ENCODE results near the gene CCDC30.
"Not testable (repeated sequence)": the region's sequence is repeated elsewhere in the genome, so short reads cannot be mapped to it uniquely, and the experiment has no call there.

CCDC30 gene

DNA sequence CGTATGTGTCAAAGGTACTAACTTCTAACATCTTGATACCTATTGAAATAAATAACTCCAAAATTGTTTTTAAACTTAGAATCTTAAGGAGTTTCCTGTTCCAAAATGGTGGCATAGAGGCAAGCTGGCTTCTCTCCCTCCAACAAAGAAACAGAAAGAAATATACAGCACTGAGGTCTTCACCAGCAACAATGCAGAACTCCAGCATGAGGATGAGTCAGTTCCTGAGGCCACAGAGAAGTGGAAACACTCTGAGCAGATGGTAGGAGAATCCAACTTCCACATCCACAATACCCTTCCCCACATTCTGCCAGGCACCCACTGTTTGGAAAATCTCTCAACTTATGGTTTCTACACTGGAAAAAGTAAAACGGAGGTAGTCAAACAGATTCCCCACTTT, 183.0 kb downstream of the CCDC30 start:
- no peak for DNase-seq (ENCODE audit: low read depth in 2 of 2, low spot score in 1 of 2)

DNA sequence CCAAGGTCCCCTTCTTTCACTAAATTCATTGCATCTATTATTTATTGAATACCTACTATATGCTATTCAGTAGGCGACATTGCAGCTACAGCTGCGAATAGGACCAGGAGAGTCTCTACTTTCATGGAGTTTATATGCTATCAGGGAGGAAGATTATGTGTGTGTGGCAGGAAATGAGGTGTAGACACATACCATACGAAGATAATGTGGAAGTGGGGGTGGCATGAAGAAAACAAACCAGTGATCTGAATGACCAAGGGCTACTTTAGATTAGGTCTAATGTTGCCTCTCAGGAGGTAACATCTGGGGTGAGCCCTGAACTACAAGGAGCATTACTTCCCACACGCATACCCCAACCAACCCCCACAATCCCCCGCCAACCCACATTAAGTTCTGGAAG, 194.1 kb downstream of the CCDC30 start:
- no peak for DNase-seq (ENCODE audit: low read depth in 2 of 2, low spot score in 1 of 2)

DNA sequence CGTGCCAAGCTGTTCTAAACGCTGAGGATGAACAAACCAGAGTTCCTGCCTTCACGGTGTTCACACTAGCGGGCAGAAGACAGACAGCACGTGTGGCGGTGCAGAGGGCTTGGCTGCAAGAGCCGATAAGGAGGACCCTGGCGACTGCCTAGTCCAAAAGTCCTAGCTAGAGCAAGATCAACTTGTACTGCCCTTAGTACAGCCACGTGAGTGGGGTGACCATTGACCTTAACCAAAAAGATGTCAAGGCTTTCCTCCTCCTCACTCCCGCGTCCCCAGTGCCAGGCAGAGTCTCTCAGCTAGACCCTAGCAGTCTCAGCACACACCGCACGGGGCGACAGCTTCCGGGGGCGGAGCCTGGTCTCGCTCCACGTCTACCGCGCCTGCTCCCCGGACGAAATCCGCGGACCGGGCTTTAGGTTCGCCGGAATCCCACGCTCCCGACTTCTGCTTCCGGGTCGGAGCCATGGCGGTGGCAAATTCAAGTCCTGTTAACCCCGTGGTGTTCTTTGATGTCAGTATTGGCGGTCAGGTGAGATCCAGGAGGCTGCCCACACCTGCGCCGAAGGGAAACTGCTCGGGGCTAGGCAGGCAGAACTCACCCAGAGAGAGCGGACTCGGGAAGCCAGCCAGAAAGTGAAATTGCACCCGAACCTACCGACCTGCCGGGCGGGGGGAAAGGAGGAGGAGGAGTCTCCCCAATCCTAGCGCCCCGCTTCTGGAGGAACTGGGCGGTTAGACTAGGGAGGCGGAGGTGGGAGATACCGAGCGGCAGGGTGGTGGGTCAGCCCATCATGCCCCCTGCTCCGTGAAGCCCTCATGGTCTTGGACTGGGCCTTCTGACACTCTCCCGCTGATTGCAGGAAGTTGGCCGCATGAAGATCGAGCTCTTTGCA, 195.1 kb downstream of the CCDC30 start, which contains the start of gene PPIH:
PPIH (plus strand) TSS at position 443 of the 896 bp plus-strand sequence; CDS start at position 467, 24 bp downstream.
- DNase-seq (ENCODE audit: low read depth in 2 of 2, low spot score in 1 of 2): peak; percentile 84 to 92

DNA sequence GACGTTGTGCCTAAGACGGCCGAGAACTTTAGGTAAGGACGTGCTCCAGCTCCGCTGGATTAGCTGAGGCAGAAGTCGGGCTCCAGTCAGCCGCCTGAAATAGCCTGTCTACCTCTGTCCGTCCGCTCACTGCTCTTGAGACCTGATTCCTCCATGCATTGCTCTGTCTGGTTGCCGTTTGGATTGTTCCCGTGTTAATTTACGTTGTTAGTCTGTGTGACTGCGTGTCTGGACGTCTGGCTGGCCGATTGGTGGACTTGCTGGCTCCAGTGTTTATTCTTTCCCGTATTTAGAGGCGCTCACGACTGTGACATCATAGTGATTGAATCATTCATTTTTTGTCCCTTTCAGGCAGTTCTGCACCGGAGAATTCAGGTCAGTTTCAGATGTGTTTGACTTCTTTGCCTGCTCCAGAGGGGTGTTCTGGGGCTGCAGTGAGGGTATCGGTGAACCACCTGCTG, 195.8 kb downstream of the CCDC30 start:
- no peak for DNase-seq (ENCODE audit: low read depth in 2 of 2, low spot score in 1 of 2)

DNA sequence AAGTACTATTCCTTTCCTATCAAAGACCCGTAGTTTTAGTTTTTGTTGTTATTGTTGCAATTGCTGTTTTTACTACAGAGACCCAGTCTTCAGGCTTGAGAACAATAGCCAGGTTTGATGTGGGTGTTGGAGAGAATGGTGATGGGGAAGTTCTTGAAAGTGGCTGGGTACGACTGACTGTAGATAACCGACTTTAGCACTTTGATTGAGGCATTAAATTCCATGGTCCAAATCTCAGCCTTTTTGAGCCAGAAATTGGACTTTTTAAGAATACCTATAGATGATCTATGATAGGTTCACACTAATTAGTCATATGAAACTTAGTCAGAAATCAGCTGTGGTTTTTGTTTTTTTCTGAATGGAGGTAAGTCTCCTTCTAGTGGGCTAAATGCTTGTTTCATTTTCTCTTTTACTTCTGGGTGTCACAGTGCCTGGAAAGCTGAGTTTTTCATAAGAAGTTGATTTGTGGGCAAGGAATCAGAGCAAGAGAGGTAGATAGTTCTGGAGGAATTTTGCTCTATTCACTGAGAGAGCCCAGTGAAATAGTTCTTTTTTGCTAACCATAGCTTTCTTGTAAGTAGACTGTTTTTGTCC, 197.9 kb downstream of the CCDC30 start:
- no peak for DNase-seq (ENCODE audit: low read depth in 2 of 2, low spot score in 1 of 2)

DNA sequence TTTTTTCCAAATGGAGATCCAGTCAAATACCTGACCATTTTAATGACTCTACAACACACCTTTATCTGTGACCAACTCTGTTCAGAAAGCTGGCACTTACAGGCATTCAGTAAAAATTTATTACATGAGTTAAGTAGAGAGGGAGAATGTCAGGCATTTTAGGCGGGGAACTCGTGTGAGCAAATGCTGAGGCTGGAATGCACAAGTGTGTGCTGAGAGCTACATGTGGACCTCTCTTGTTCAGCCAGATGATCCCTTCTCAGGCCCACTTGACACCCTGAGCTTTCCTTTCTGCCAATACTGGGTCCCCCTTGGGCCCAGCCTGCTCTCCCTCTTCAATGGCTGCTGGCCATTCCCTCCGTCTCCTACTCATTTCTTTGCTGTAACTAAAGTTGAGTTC, 206.8 kb downstream of the CCDC30 start:
- DNase-seq (ENCODE audit: low read depth in 2 of 2, low spot score in 1 of 2): no peak

DNA sequence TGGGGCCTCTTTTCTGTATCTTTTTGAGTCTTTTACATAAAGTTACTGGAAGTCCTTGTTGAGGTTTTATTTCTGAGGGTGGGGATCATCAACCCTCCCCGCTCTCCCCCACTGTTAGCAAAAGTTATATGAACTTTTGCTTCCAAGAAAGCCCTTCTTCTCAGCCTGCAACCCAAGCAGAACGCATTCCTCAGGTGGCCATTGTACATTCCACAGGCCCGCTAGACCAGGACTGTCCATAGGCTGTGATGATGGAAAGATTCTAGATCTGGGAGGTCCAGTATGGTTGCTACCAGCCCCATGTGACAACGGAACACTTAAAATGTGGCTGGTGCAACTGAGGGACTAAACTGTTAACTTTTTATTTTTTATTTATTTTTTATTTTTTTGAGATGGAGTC, 207.3 kb downstream of the CCDC30 start:
- no peak for DNase-seq (ENCODE audit: low read depth in 2 of 2, low spot score in 1 of 2)

DNA sequence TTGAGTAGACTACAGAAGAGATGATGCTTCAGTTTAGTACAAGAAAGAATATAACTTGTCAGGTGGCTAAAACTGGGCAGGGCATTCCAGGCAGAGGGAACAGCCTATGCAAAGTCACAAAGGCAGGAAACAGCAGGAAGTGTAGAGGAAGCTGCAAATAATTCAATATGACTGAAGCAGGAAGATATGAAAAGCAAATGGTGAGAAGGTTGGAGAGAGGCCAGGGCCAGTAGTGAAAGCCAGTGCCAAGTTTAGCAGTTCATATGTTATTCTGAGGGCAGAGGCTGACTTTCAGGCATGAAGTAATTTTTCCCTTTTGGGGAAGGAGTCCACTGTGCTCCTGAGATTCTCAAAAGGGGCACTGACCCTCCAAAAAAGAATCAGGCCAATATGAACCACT, 211.1 kb downstream of the CCDC30 start:
- DNase-seq (ENCODE audit: low read depth in 2 of 2, low spot score in 1 of 2): no peak

DNA sequence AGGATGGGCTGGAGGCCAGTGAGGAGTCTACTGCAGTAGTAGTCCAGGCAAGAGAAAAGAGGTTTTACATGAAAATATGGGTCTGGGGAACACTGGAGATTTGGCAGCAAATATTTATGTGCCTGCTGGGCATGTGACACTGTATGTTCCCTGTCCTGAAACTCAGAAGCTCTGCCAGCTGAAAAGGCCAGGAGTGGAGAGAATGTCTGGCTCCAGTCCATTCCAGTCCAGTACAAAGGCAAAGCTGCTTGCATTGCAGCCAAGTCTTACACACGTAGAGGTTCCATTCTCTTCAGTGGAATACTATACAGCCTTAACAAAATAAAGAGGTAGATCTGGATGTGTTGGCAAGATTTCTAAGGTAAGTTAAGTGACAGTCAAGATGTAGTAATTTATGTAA, 211.6 kb downstream of the CCDC30 start:
- no peak for DNase-seq (ENCODE audit: low read depth in 2 of 2, low spot score in 1 of 2)

DNA sequence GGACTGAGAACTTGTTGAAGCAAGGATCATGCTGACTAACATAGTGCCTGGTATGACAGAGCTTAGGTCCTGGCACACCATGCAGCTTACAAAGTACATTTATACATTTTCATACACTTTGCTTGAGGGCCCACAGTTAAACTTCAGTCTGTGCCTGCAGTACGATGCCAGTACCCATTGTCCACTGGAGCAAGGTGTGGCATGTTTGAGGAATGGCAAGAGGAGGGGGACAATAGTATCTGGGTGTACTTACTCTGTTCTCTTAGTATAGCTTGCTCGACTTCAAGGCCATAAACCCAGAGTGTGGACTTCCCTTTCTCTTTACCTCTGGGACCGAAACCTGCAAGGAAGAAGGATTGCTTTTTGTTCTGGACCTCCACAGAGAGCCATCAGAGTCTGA, 212.4 kb downstream of the CCDC30 start:
- DNase-seq (ENCODE audit: low read depth in 2 of 2, low spot score in 1 of 2): no peak

DNA sequence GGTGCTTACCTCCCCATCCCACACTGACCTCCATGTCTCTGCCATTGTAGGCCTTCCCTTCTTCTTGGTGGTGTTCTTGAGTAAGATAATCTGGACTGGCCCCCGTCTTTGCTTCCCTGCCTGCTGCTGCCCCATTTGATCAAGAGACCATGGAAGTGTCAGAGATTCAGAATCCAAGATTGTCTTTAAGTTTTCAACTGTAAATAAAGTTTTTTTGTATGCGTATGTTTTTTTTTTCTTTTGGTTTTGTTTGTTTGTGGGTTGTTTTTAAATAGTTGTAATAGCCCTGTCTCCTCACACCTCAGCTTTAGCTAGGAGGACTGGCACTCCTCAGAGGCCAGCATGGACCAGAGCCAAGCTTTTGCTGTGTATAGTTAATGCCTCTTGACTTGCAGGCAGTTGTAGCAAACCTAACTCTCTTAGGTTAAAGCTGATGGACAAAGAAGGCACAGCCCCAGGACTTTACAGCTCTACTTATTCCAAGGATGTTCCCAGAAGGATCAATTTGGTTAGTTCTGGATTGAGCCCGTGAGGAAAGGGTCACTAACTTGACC, 213.5 kb downstream of the CCDC30 start:
- DNase-seq (ENCODE audit: low read depth in 2 of 2, low spot score in 1 of 2): no peak

DNA sequence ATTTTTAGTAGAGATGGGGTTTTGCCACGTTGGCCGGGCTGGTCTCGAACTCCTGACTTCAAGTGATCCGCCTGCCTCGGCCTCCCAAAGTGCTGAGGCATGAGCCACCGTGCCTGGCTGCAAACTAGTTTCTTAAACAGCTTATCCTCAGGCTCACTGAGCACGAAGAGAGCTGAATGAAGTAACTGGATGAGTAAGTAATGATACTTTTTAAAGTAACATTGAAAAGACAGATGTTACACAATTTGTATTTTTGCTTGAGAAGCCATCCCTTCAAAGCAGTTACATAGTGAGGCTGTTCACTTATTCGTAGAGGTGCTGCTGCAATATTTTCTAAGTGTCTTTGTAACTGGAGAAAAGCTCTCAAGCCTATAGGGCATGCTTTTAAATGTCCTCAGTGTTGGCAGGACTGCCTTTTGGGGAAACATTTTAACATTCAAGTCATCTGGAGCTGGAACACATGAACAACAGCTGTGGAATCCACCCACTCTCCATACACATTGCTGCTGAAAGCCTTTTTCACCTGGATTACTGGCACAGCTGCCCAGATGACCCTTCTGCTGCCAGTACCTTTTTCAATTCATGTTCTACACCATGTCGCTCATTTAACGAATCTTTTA, 216.4 kb downstream of the CCDC30 start:
- no peak for DNase-seq (ENCODE audit: low read depth in 2 of 2, low spot score in 1 of 2)

DNA sequence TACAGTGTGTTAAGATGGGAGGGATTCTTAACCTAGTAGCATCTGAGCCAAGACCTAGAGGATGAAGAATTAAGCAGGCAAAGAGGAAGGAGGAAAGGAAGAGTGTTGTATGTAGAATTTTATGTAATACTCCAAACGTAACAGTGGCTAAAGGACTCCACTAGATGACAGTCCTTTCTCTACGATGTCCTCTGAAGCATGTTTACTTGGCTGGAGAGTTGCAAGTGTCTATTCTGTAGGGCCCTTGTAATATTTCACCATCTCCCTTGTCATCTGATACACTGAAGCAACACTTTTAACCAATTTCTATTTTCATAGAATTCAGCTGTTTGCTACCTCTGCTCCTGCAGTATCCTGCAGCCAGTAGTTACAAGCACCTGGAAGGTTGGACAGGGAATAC, 217.0 kb downstream of the CCDC30 start:
- DNase-seq (ENCODE audit: low read depth in 2 of 2, low spot score in 1 of 2): no peak

DNA sequence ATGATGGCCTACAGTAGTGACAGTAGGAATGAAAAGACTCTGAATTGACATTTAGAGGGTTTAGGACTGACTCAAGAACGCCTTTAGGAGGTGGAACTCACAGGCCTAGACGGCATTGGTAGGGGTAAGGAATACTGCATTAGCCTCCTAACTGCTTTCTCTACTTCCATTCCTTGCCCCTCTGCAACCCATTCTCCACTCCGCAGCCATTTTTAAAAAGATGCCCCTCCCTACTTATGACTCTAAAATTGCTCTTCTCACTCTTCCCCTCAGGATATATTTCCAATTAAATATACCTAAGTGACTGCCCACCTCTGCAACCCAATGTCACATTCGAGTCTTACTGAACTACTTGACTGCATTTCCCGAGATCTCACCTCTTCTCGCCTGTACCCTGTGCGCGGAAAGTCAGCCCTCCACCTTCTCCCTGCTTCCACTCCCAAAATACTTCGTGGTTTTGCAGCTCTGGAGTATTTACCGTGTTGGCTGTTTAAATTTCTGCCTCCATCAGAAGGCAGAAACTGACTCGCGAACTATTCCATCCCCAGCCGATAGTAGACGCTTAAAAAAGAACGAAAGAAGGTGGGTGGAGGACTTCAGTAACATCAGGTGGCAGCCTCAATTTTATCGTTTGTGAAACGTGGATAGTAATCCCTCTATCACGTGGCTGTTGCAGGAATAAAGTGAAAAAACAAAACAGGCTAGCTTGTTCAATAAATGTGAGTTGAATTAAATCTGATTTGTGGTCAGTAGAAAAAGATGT, 218.0 kb downstream of the CCDC30 start:
- DNase-seq (ENCODE audit: low read depth in 2 of 2, low spot score in 1 of 2): no peak

DNA sequence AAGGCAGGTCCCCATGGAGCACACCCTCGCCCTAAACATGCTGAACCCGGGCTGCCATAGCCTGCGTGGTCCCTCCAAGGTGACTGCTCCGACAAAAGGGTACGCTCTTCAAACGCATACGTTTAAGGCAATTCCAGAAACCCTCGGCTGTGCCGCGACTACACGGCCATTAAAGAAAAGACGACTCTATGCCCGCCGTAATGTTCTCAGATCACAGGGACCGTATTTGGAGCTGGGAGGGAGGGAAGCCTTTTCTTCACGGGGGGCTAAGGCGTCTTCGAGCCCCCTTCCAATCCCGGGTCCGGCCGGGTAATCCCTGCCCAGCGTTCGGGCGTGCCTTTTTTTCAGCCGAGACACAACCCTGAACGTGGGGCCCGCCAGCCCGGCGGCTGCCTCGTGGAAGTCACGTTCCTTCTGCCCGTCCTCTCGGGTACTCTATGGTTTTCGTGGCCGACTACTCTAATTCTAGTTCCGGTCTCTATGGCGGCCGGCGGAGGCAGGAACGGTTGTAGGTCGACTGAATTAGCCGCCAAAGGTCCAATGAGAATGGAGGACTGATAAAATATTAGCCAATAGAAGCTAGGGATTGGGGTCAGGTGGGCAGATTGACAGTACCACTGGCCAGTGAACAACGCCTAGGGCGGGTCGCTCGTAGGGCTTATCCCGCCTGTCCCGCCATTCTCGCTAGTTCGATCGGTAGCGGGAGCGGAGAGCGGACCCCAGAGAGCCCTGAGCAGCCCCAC, 218.8 kb downstream of the CCDC30 start, which contains the start of gene YBX1:
YBX1 (plus strand) TSS at position 678 of the 743 bp plus-strand sequence. CDS start 148 bp downstream, outside the sequence.
- peak; percentile 86 to 89 for DNase-seq (ENCODE audit: low read depth in 2 of 2, low spot score in 1 of 2)

DNA sequence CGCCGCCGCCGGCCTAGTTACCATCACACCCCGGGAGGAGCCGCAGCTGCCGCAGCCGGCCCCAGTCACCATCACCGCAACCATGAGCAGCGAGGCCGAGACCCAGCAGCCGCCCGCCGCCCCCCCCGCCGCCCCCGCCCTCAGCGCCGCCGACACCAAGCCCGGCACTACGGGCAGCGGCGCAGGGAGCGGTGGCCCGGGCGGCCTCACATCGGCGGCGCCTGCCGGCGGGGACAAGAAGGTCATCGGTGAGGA, 219.3 kb downstream of the CCDC30 start:
- not testable (repeated sequence) for DNase-seq (ENCODE audit: low read depth in 2 of 2, low spot score in 1 of 2)

DNA sequence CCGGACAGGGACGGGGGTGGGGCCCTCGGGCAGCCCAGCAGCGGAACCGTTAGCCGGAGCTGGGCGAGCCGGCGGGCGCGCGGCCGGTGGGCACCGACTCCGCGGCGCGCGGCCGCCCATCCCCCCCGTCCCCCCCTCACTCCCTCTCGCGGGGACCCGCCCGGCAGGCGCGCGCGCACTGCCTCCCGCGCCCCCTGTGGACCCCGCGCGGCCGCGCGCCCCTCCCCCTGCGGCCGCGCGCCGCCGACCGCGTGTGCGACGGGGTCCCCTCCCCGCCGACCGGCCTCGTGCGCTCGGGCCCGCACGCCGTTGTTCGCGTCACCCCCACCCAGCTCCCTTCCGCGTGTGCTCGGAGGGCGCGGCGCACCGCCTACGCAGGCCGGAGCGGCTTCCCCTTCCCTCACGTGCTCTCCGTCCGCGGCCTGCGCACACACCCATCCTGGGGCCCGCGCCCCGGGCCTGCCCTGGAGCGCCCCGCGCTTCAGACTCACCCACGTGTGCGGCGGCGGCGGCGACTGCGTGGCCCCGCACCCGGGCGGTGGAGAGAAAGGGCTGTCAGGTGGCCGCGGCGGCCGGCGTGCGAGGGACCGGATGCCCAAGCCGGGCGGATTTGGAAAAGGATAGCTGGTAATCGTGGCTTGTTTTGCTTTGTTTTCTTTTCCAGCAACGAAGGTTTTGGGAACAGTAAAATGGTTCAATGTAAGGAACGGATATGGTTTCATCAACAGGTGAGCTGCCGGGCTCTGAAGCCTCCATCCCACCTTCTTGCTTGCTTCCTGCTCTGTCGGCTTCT, 219.8 kb downstream of the CCDC30 start:
- peak; percentile 15 to 47 for DNase-seq (ENCODE audit: low read depth in 2 of 2, low spot score in 1 of 2)

DNA sequence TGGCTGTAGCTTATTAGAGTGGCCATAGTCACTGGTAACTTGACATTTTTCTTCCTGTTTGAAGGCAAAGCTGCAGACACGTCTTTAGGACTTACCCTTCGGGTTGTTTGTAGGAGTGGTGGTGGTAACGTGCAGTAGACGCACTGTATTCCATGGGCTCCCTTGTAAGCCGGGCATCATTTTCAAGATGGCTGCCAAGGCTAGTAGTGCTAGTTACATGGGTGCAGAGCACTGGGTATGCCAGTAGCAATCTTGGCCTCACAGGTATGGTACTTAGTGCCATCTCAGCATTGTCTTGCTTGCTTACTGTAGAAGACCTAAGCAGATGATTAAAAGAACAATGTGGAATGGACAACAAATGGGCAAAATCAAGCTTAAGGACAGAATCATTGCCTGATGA, 221.1 kb downstream of the CCDC30 start:
- DNase-seq (ENCODE audit: low read depth in 2 of 2, low spot score in 1 of 2): no peak

DNA sequence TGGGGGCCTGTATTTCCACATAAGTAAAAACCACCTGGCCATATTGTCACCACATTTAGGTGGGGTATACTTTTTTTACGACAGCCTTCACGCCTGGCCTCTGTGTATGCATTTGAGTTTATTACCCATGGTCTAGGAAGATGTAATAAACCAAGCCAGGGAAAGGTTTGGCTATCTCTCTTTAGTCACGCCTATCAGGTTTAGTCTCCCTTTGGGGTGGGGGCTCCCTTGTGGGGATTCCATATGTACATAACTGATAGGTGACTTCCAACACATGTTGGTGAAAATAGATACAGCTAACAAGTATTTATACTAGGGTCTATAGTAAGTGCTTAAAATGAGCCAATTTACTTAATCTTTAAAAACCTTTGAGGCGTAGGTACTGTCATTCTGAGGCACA, 223.3 kb downstream of the CCDC30 start:
- no peak for DNase-seq (ENCODE audit: low read depth in 2 of 2, low spot score in 1 of 2)

DNA sequence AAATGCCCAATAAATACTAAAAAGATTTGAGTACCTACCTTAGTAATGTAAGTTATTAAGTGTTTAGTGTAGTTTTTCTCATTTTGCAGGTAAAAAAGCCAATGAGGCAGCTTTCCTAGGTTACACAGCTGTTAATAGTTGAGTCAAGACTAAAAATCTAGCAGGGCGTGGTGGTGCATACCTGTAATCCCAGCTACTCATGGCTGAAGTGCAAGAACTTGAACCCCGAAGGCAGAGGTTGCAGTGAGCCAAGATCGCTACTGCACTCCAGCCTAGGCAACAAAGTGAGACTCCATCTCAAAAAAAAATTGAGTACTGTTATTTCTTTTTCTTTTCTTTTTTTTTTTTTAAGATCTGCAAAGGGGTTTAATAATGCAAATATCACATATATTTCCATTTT, 226.8 kb downstream of the CCDC30 start:
- no peak for DNase-seq (ENCODE audit: low read depth in 2 of 2, low spot score in 1 of 2)
